ENCODE results near the gene IQCK.

IQCK gene

DNA sequence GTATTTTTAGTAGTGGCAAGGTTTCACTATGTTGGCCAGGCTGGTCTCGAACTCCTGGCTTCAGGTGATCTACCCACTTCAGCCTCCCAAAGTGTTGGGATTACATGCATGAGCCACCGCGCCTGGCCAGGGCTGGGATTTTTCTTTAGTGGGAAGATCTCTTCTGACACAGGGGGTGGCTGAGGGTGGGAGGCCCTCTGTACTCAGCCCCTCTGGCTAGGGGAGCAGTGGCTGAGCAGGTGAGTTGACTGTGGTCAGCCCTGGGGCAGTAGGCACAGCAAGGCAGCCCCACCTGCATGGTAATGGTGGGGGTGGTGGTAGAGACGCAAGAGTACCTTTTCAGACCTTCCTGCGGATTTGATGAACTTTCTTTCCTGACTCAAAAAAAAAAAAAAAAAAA is 178.9 kb downstream of the IQCK start:
- Histone ChIP-seq H2AFZ (ENCODE audit: low read depth, low read length) (no peak overlapping the region), H3K79me2 (ENCODE audit: low read length) (no peaks in the 10 kb centered on the region), H3K9me3 (ENCODE audit: insufficient read depth, low read length) (no peaks in the 10 kb centered on the region), H3K9ac (ENCODE audit: low read length) (no peak overlapping the region), H3K27ac (ENCODE audit: low read length) (no peak overlapping the region), H3K4me1 (ENCODE audit: low read length) (peaks cover 3% of the 10 kb centered on the region; the same call in 1 of the 2 replicates), H4K20me1 (ENCODE audit: insufficient read depth, low read length) (no peaks in the 10 kb centered on the region), H3K4me3 (ENCODE audit: low read length) (no peak overlapping the region), H3K27me3 (ENCODE audit: low read depth, low read length) (no peaks in the 10 kb centered on the region; the same call in 1 of the 2 replicates), H3K36me3 (replicated peaks; ENCODE audit: low read depth, low read length) (no peaks in the 10 kb centered on the region), H3K4me2 (ENCODE audit: low read length) (no peak overlapping the region)
- TF ChIP-seq, protein P1, sequence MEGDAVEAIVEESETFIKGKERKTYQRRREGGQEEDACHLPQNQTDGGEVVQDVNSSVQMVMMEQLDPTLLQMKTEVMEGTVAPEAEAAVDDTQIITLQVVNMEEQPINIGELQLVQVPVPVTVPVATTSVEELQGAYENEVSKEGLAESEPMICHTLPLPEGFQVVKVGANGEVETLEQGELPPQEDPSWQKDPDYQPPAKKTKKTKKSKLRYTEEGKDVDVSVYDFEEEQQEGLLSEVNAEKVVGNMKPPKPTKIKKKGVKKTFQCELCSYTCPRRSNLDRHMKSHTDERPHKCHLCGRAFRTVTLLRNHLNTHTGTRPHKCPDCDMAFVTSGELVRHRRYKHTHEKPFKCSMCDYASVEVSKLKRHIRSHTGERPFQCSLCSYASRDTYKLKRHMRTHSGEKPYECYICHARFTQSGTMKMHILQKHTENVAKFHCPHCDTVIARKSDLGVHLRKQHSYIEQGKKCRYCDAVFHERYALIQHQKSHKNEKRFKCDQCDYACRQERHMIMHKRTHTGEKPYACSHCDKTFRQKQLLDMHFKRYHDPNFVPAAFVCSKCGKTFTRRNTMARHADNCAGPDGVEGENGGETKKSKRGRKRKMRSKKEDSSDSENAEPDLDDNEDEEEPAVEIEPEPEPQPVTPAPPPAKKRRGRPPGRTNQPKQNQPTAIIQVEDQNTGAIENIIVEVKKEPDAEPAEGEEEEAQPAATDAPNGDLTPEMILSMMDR (IDR thresholded peaks at IDR 0.05; ENCODE audit: low read depth, low read length) = no peak
- TF ChIP-seq EZH2phosphoT487 (IDR thresholded peaks at IDR 0.05; ENCODE audit: low read depth) = no peak

DNA sequence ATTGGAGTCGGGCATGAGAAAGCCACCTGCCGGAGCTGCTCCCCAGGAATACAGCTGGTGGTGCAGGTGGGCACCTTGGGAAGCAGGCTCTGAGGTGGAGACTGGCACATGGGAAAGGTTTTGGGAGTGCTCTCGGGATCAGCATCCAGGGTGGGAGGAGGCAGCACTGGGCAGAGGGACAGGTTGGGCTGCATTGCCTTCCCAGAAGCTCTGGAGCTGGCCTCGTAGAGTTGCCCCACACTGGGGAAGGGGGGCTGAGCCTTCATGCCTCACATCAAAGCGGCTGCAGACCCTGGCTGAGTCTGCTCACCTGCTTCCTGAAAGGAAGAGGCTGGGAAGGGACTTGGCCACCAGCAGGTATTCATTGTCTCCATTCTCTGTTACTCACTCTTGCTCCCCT is 180.1 kb downstream of the IQCK start:
- Histone ChIP-seq H3K4me3 (ENCODE audit: low read length) (no peak overlapping the region), H3K36me3 (replicated peaks; ENCODE audit: low read depth, low read length) (no peaks in the 10 kb centered on the region), H3K9ac (ENCODE audit: low read length) (no peak overlapping the region), H3K9me3 (ENCODE audit: insufficient read depth, low read length) (no peaks in the 10 kb centered on the region), H3K4me1 (ENCODE audit: low read length) (peaks cover 3% of the 10 kb centered on the region; the same call in 1 of the 2 replicates), H3K79me2 (ENCODE audit: low read length) (no peaks in the 10 kb centered on the region), H3K4me2 (ENCODE audit: low read length) (no peak overlapping the region), H2AFZ (ENCODE audit: low read depth, low read length) (no peak overlapping the region), H4K20me1 (ENCODE audit: insufficient read depth, low read length) (no peaks in the 10 kb centered on the region), H3K27ac (ENCODE audit: low read length) (no peak overlapping the region), H3K27me3 (ENCODE audit: low read depth, low read length) (no peaks in the 10 kb centered on the region; the same call in 1 of the 2 replicates)
- TF ChIP-seq, protein P1 (IDR thresholded peaks at IDR 0.05; ENCODE audit: low read depth, low read length) = no peak
- TF ChIP-seq EZH2phosphoT487 (IDR thresholded peaks at IDR 0.05; ENCODE audit: low read depth) = no peak

DNA sequence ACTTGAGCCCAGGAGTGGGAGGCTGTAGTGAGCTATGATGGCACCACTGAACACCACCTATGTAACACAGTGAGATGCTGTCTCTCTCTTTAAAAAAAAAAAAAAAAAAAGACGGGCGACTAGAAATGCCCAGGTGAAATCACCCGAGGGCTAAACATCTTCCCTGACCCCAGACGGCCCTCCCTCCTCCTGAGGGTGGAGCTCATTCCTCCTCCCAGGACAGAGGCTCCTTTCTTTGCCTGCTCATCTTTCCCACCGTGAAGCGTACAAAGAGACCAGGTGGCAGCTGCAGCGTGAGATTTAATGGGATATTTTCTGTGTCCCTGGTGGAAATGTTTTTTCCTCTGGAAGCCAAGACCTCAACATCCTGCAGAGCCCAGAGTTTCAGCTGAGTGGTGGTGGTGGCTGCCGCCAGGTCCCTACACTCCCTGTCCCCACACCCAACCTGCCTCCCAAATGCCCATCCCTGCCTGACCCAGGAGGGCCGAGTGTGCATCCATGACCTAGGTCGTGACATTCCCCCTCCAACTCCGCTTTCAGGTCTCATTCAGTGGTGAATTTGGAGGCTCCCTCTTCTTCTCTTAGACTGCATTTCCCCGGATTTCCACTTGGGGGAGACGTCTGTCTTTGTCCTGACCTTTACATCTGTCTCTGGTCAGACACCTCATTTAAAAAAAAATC is 181.0 kb downstream of the IQCK start:
- H3K4me1 ChIP-seq (ENCODE audit: low read length) = peaks cover 3% of the 10 kb centered on the region; the same call in 1 of the 2 replicates
- H3K27ac ChIP-seq (ENCODE audit: low read length) = no peak overlapping the region
- peak overlapping the region; percentile 46 for H3K4me2 ChIP-seq (ENCODE audit: low read length)
- TF ChIP-seq EZH2phosphoT487 (IDR thresholded peaks at IDR 0.05; ENCODE audit: low read depth) = no peak
- TF ChIP-seq, protein P1 (IDR thresholded peaks at IDR 0.05; ENCODE audit: low read depth, low read length) = peak; percentile 79
- H2AFZ ChIP-seq (ENCODE audit: low read depth, low read length) = peak overlapping the region; percentile 79
- H3K79me2 ChIP-seq (ENCODE audit: low read length) = no peaks in the 10 kb centered on the region
- H3K36me3 ChIP-seq (replicated peaks; ENCODE audit: low read depth, low read length) = no peaks in the 10 kb centered on the region
- H3K9me3 ChIP-seq (ENCODE audit: insufficient read depth, low read length) = no peaks in the 10 kb centered on the region
- H3K9ac ChIP-seq (ENCODE audit: low read length) = no peak overlapping the region
- H3K27me3 ChIP-seq (ENCODE audit: low read depth, low read length) = no peaks in the 10 kb centered on the region; the same call in 1 of the 2 replicates
- no peaks in the 10 kb centered on the region for H4K20me1 ChIP-seq (ENCODE audit: insufficient read depth, low read length)
- no peak overlapping the region; the same call in 1 of the 2 replicates for H3K4me3 ChIP-seq (ENCODE audit: low read length)

DNA sequence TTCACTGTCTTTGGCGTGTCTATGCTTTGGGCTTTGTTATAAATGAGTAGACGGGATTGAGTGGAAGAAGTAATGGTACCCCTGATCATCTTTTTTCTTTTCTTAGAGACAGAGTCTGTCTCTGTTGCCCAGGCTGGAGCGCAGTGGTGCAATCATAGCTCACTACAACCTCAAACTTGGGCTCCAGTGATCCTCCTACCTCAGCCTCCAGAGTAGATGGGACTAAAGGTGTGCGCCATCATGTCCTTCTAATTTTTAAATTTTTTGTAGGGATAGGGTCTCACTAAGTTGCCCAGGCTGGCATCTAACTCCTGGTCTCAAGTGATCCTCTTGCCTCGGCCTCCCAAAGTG is 181.5 kb downstream of the IQCK start:
- Histone ChIP-seq H3K4me3 (ENCODE audit: low read length) (no peak overlapping the region), H3K79me2 (ENCODE audit: low read length) (no peaks in the 10 kb centered on the region), H3K4me2 (ENCODE audit: low read length) (no peak overlapping the region), H4K20me1 (ENCODE audit: insufficient read depth, low read length) (no peaks in the 10 kb centered on the region), H3K27ac (ENCODE audit: low read length) (no peak overlapping the region), H3K36me3 (replicated peaks; ENCODE audit: low read depth, low read length) (no peaks in the 10 kb centered on the region), H3K4me1 (ENCODE audit: low read length) (peaks cover 3% of the 10 kb centered on the region; the same call in 1 of the 2 replicates), H3K27me3 (ENCODE audit: low read depth, low read length) (no peaks in the 10 kb centered on the region; the same call in 1 of the 2 replicates), H2AFZ (ENCODE audit: low read depth, low read length) (no peak overlapping the region), H3K9ac (ENCODE audit: low read length) (no peak overlapping the region), H3K9me3 (ENCODE audit: insufficient read depth, low read length) (no peaks in the 10 kb centered on the region)
- no peak for TF ChIP-seq EZH2phosphoT487 (IDR thresholded peaks at IDR 0.05; ENCODE audit: low read depth)
- TF ChIP-seq, protein P1 (IDR thresholded peaks at IDR 0.05; ENCODE audit: low read depth, low read length) = no peak
